ENCODE data around the gene NCOA6. TPM values are rescaled to one million over a fixed set of nuclear protein-coding genes. Genes with fewer than 3 reads are reported as not detected.
"Not testable (repeated sequence)": the region's sequence is repeated elsewhere in the genome, so short reads cannot be mapped to it uniquely, and the experiment has no call there.

The NCOA6 gene
- total RNA-seq, 2 experiments from 2014 or later = 15.7 to 17.2 TPM

DNA sequence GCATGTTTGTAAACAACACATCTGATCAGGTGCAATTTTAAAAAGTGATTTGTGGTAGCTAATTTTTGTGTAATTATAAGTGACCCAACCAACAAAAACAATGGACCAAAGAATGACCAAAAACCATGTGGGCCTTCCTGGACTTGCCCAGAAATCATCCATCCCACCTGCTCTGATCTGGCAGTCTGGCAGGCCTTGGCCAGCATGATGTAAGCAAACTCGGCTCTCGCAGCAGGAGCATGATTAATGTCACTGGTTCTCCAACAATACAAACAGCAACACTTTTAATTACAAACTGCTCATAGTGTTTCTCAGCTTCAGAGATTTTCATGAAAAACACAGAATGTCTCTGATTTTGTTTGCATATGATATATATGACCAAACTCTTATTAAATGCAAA, 105.2 kb downstream of the NCOA6 start:
- H3K27me3 Mint-ChIP-seq = no peaks in the 10 kb centered on the region

DNA sequence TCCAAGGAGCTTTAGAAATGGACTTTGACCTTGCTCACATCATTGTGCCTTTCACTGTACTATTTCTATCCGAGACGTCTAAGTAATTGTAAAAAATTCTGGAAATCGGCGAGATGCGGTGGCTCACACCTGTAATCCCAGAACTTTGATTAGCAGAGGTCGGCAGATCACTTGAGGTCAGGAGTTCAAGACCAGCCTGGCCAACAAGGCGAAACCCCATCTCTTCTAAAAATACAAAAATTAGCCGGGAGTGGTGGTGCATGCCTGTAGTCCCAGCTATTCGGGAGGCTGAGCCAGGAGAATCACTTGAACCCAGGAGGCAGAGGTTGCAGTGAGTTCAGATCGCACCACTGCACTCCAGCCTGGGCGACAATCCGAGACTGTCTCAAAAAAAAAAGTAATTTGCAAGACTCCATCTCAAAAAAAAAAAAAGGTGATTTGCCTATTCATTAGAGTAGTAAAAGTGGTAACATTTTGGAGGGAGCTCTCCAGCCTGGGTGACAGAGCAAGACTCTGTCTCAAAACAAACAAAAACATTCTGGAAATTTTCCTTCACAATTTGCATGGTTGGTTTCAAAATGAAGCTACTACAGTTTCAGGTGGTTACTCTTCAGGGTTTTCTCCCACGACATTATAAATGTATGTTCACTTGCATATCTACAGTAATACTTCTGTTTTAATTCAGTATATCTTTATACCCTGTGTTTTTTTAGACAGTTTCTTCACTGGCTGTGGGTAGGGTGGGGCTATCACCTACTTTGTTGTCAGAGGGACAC, 106.0 kb downstream of the NCOA6 start:
- DNase-seq; H3K9me3 Mint-ChIP-seq; H3K36me3 Mint-ChIP-seq (ENCODE audit: low read depth); intact Hi-C loops (cut with micrococcal nuclease); H3K27me3 Mint-ChIP-seq; H3K4me3 Mint-ChIP-seq; H3K27ac Mint-ChIP-seq; POLR2A ChIA-PET: not testable (repeated sequence)
- peaks cover 17% of the 10 kb centered on the region for H3K4me1 Mint-ChIP-seq (ENCODE audit: low read depth)
- ATAC-seq = peak; percentile 58
- CTCF ChIA-PET = interaction anchor here (0.6 to 2.1 kb wide), 7 partner anchors 11 to 407 kb away, joined by 3 to 10 read pairs (median 4); no protein-coding TSS in a partner anchor

More for the DNA sequence above, 105.2 kb downstream of the NCOA6 start:
- TF ChIP-seq, protein P1, sequence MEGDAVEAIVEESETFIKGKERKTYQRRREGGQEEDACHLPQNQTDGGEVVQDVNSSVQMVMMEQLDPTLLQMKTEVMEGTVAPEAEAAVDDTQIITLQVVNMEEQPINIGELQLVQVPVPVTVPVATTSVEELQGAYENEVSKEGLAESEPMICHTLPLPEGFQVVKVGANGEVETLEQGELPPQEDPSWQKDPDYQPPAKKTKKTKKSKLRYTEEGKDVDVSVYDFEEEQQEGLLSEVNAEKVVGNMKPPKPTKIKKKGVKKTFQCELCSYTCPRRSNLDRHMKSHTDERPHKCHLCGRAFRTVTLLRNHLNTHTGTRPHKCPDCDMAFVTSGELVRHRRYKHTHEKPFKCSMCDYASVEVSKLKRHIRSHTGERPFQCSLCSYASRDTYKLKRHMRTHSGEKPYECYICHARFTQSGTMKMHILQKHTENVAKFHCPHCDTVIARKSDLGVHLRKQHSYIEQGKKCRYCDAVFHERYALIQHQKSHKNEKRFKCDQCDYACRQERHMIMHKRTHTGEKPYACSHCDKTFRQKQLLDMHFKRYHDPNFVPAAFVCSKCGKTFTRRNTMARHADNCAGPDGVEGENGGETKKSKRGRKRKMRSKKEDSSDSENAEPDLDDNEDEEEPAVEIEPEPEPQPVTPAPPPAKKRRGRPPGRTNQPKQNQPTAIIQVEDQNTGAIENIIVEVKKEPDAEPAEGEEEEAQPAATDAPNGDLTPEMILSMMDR (IDR thresholded peaks at IDR 0.05) = no peak
- Mint-ChIP-seq H3K9me3 (no peaks in the 10 kb centered on the region), H3K27ac (no peak overlapping the region), H3K4me1 (ENCODE audit: low read depth) (peaks cover 17% of the 10 kb centered on the region), H3K4me3 (no peak overlapping the region), H3K36me3 (ENCODE audit: low read depth) (peaks cover 5% of the 10 kb centered on the region)
- ATAC-seq = no peak
- DNase-seq = no peak
- ChIA-PET CTCF (interaction anchor here (0.7 to 2.1 kb wide), 7 partner anchors 10 to 408 kb away, joined by 3 to 10 read pairs (median 4); no protein-coding TSS in a partner anchor), POLR2A (no interaction called here)
- intact Hi-C loops (cut with micrococcal nuclease) = no loop called here

DNA sequence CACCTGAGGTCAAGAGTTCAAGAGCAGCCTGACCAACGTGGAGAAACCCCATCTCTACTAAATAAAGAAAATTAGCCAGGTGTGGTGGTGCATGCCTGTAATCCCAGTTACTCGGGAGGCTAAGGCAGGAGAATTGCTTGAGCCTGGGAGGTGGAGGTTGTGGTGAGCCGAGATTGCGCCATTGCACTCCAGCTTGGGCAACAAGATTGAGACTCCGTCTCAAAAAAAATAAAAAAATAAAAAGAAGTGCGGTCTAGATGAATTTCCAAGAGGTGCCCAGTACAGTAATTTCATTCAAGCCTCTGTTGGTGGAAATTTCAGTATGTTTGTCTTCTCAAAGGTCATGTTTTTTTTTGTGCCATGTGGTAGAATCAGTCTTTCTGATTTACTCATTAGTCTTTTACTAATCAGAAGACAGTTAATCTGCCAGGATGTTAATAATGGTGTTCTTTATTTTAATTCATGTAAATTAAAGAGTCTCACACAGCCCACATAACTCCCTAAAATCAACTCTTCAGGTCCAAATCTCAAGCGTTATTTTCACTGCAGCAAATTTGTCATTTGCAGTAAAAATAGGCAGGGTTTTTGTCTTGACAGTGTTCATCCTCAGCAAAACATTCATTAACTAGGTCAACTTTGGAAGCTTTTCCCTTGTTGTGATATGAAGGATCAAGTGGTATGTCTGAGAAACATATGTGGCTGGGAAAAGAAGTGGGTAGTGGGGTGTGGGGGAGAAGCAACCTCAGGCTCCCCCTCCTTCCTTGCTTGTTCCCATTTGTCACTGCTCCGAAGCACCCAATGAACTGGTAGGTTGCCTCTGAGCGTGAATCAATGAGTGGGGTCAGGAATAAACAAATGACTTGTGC, 108.0 kb downstream of the NCOA6 start:
- ChIA-PET CTCF (interaction anchor here (1.6 kb wide), 1 partner anchor 52 kb away, joined by 5 read pairs; no protein-coding TSS in a partner anchor), POLR2A (no interaction called here)
- no peak overlapping the region for H3K27ac Mint-ChIP-seq
- H3K4me1 Mint-ChIP-seq (ENCODE audit: low read depth) = peaks cover 27% of the 10 kb centered on the region
- H3K4me3 Mint-ChIP-seq = no peak overlapping the region
- H3K27me3 Mint-ChIP-seq = no peaks in the 10 kb centered on the region
- no peak for ATAC-seq
- peaks cover 13% of the 10 kb centered on the region for H3K36me3 Mint-ChIP-seq (ENCODE audit: low read depth)
- TF ChIP-seq, protein P1 (IDR thresholded peaks at IDR 0.05) = no peak
- intact Hi-C loops (cut with micrococcal nuclease) = no loop called here
- DNase-seq = no peak
- H3K9me3 Mint-ChIP-seq = no peaks in the 10 kb centered on the region

DNA sequence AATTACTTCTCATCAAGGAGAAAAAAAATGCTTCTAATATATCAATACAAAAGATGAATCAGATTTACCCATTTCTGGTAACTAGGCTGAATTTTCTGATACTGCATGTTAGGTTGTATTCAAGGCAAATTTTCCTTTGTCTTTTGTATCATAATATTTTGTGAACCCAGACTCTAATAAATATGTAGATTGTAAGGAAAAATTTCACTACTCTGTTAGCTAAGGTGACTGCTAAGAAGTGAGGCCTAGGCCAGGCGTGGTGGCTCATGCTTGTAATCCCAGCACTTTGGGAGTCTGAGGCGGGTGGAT, 108.6 kb downstream of the NCOA6 start:
- H3K9me3 Mint-ChIP-seq = no peaks in the 10 kb centered on the region
- intact Hi-C loops (cut with micrococcal nuclease) = no loop called here
- H3K4me3 Mint-ChIP-seq = no peak overlapping the region
- CTCF ChIA-PET = interaction anchor here (1.6 kb wide), 1 partner anchor 53 kb away, joined by 5 read pairs; no protein-coding TSS in a partner anchor
- H3K36me3 Mint-ChIP-seq (ENCODE audit: low read depth) = peaks cover 15% of the 10 kb centered on the region
- ATAC-seq = no peak
- no peaks in the 10 kb centered on the region for H3K27me3 Mint-ChIP-seq
- H3K4me1 Mint-ChIP-seq (ENCODE audit: low read depth) = peaks cover 30% of the 10 kb centered on the region
- TF ChIP-seq, protein P1 (IDR thresholded peaks at IDR 0.05) = no peak
- no peak overlapping the region for H3K27ac Mint-ChIP-seq
- DNase-seq = no peak
- POLR2A ChIA-PET = no interaction called here

DNA sequence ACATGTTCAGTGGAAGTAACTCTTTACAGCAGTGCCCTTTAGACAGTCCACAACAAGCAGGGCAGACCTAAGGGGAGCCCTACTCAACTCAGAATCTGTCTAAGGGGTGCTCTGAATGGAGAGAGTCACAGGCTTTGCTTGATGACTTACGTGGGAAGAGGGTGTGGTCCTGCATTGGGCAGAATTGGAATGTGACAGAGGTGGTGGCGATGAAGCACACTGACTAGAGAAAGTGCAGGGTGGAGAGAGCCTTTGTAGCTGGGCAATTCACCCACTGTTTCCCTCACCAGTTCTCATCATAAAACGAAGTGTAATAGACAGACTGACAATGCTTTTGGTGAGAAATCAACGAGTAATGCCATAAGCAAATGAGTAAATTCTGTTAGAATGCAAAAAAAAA, 110.1 kb downstream of the NCOA6 start:
- intact Hi-C loops (cut with micrococcal nuclease) = no loop called here
- Mint-ChIP-seq H3K27me3 (no peaks in the 10 kb centered on the region), H3K4me1 (ENCODE audit: low read depth) (peaks cover 32% of the 10 kb centered on the region), H3K9me3 (no peaks in the 10 kb centered on the region), H3K4me3 (no peak overlapping the region), H3K36me3 (ENCODE audit: low read depth) (peaks cover 19% of the 10 kb centered on the region), H3K27ac (no peak overlapping the region)
- ChIA-PET POLR2A (no interaction called here), CTCF (no interaction called here)
- TF ChIP-seq, protein P1 (IDR thresholded peaks at IDR 0.05) = no peak
- DNase-seq (no peak), ATAC-seq (no peak)

DNA sequence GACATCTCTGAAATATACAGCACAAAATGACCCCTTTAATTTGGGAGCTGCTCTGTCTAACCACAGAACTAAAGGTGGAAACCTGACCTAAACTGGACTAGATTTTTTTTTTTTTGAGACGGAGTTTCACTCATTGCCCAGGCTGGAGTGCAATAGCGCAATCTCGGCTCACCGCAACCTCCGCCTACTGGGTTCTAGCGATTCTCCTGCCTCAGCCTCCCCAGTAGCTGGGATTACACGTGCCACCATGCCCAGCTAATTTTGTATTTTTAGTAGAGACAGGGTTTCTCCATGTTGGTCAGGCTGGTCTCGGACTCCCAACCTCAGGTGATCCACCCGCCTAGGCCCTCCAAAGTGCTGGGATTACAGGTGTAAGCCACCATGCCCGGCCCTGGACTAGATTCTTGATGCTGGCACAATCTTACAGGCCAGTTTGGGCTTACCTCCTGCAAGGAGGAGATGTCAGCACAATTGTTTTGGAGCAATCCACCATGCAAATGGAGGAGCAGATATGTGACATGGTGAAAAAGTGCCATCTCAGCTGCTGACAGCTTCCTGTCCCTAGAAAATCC, 111.4 kb downstream of the NCOA6 start:
- peaks cover 20% of the 10 kb centered on the region for H3K36me3 Mint-ChIP-seq (ENCODE audit: low read depth)
- ATAC-seq; intact Hi-C loops (cut with micrococcal nuclease); H3K9me3 Mint-ChIP-seq; H3K4me3 Mint-ChIP-seq; H3K27ac Mint-ChIP-seq; H3K27me3 Mint-ChIP-seq; DNase-seq: not testable (repeated sequence)
- CTCF ChIA-PET = interaction anchor here (1.3 to 6.8 kb wide), 3 partner anchors 12 to 401 kb away, joined by 3 to 56 read pairs (median 3); no protein-coding TSS in a partner anchor
- H3K4me1 Mint-ChIP-seq (ENCODE audit: low read depth) = peaks cover 26% of the 10 kb centered on the region
- POLR2A ChIA-PET = interaction anchor here (1.9 kb wide), 1 partner anchor 8 kb away, joined by 5 read pairs; no protein-coding TSS in a partner anchor

Data from activated CD8-positive, alpha-beta T cell treated with anti-CD3 and anti-CD28 coated beads for 36 hours (primary cell).